Measurements from ENCODE around the gene SCPEP1. TPM values are rescaled to one million over a fixed set of nuclear protein-coding genes. Genes with fewer than 3 reads are reported as not detected.
"Not testable (repeated sequence)": the region's sequence is repeated elsewhere in the genome, so short reads cannot be mapped to it uniquely, and the experiment has no call there.

Gene SCPEP1
- polyA plus RNA-seq (ENCODE audit: insufficient read length in 4 of 4), result 100 to 1,000 TPM in 2 of 4 donors, 10 to 100 TPM in 2; 83.5 to 126 (median 103) TPM

GRCh38 chr17:56977673-56978395, at the start of gene SCPEP1:
Gene SCPEP1 (plus strand): TSS chr17:56978131. CDS start chr17:56978160, 29 bp downstream.
- peak; percentile 44 to 52 (median 44) for DNase-seq (ENCODE audit: low read depth in 4 of 4, low spot score in 3 of 4)

- no peak for DNase-seq (ENCODE audit: low read depth in 4 of 4, low spot score in 3 of 4)
Measured at GRCh38 chr17:56928586-56928985, 49.3 kb upstream of the SCPEP1 start.

- no peak for DNase-seq (ENCODE audit: low read depth in 4 of 4, low spot score in 3 of 4)
Measured at GRCh38 chr17:56929362-56929969, 48.5 kb upstream of the SCPEP1 start.

- no peak for DNase-seq (ENCODE audit: low read depth in 4 of 4, low spot score in 3 of 4)
Measured at GRCh38 chr17:56930739-56931337, 47.1 kb upstream of the SCPEP1 start.

- DNase-seq (ENCODE audit: low read depth in 4 of 4, low spot score in 3 of 4), result no peak
Measured at GRCh38 chr17:56933151-56933745, 44.7 kb upstream of the SCPEP1 start.

GRCh38 chr17:56933868-56934267, 44.1 kb upstream of the SCPEP1 start:
- no peak for DNase-seq (ENCODE audit: low read depth in 4 of 4, low spot score in 3 of 4)

GRCh38 chr17:56934280-56934679, 43.7 kb upstream of the SCPEP1 start:
- no peak for DNase-seq (ENCODE audit: low read depth in 4 of 4, low spot score in 3 of 4)

- DNase-seq (ENCODE audit: low read depth in 4 of 4, low spot score in 3 of 4), result no peak
Measured at GRCh38 chr17:56935461-56935860, 42.5 kb upstream of the SCPEP1 start.

- no peak for DNase-seq (ENCODE audit: low read depth in 4 of 4, low spot score in 3 of 4)
Measured at GRCh38 chr17:56936697-56937322, 41.1 kb upstream of the SCPEP1 start.

GRCh38 chr17:56937687-56938086, 40.2 kb upstream of the SCPEP1 start:
- no peak for DNase-seq (ENCODE audit: low read depth in 4 of 4, low spot score in 3 of 4)

- DNase-seq (ENCODE audit: low read depth in 4 of 4, low spot score in 3 of 4), result not testable (repeated sequence)
Measured at GRCh38 chr17:56938206-56938605, 39.7 kb upstream of the SCPEP1 start.

- peak; percentile 15 to 49 (median 44) for DNase-seq (ENCODE audit: low read depth in 4 of 4, low spot score in 3 of 4)
Measured at GRCh38 chr17:56939869-56940484, 38.0 kb upstream of the SCPEP1 start.

- DNase-seq (ENCODE audit: low read depth in 4 of 4, low spot score in 3 of 4), result no peak
Measured at GRCh38 chr17:56943505-56944125, 34.3 kb upstream of the SCPEP1 start.

- DNase-seq (ENCODE audit: low read depth in 4 of 4, low spot score in 3 of 4), result no peak
Measured at GRCh38 chr17:56945938-56946505, 31.9 kb upstream of the SCPEP1 start.

- DNase-seq (ENCODE audit: low read depth in 4 of 4, low spot score in 3 of 4), result no peak
Measured at GRCh38 chr17:56947741-56948140, 30.2 kb upstream of the SCPEP1 start.

GRCh38 chr17:56948491-56948890, 29.4 kb upstream of the SCPEP1 start:
- no peak for DNase-seq (ENCODE audit: low read depth in 4 of 4, low spot score in 3 of 4)

- DNase-seq (ENCODE audit: low read depth in 4 of 4, low spot score in 3 of 4), result no peak
Measured at GRCh38 chr17:56949595-56949994, 28.3 kb upstream of the SCPEP1 start.

GRCh38 chr17:56956992-56957391, 20.9 kb upstream of the SCPEP1 start:
- no peak for DNase-seq (ENCODE audit: low read depth in 4 of 4, low spot score in 3 of 4)

Data from right renal pelvis (tissue), 4 donors.